HG02970 (cell line): ENCODE data around the gene SNX8.

ENCODE experiments used
- ATAC-seq: cut with Tn5 transposase; IDR thresholded peaks from one replicate; pipeline ENCODE4 v1.9.1; 2021; ENCODE audit warnings: mild to moderate bottlenecking, moderate library complexity, moderate number of reproducible peaks; ENCODE audit not compliant: unreplicated experiment, low FRiP score

SNX8 gene

GRCh38 chr7:2211259-2211880 is 102.9 kb downstream of the SNX8 start:
- no peak for ATAC-seq

- no peak for ATAC-seq
Measured at GRCh38 chr7:2210551-2211258, 103.5 kb downstream of the SNX8 start.

- no peak for ATAC-seq
Measured at GRCh38 chr7:2209961-2210323, 104.3 kb downstream of the SNX8 start.

GRCh38 chr7:2209146-2209960 is 104.9 kb downstream of the SNX8 start:
- no peak for ATAC-seq

GRCh38 chr7:2208712-2209111 is 105.5 kb downstream of the SNX8 start:
- no peak for ATAC-seq

- no peak for ATAC-seq
Measured at GRCh38 chr7:2205036-2205780, 109.0 kb downstream of the SNX8 start.

- no peak for ATAC-seq
Measured at GRCh38 chr7:2204446-2204845, 109.8 kb downstream of the SNX8 start.

- no peak for ATAC-seq
Measured at GRCh38 chr7:2203766-2204300, 110.4 kb downstream of the SNX8 start.

GRCh38 chr7:2202901-2203765 is 111.1 kb downstream of the SNX8 start:
- ATAC-seq: no peak

- no peak for ATAC-seq
Measured at GRCh38 chr7:2202361-2202761, 111.9 kb downstream of the SNX8 start.
